Heart right ventricle (tissue), 16 donors: ENCODE results near the gene PIK3R4. TPM values are rescaled to one million over a fixed set of nuclear protein-coding genes. Genes with fewer than 3 reads are reported as not detected.

Experiments
- ATAC-seq, 8 donors: fragments of 200-7000 bp; cut with Tn5 transposase; one replicate each; pipeline ENCODE4 v1.9.1; 2020; ENCODE audit warnings: mild to moderate bottlenecking in 8 of 8, moderate library complexity in 8 of 8, moderate number of reproducible peaks in 1 of 8
- DNase-seq, 2 donors: peaks; one replicate each; pipeline ENCODE4 v3.0.0-alpha.2; 2020
- H3K27ac ChIP-seq, 10 donors: fragments of 200-600 bp; sonication (generic) in 2 of 10; one replicate each; pipeline versions ENCODE4 v1.5.0 to v1.8.0; 2020 to 2022; ENCODE audit warnings: mild to moderate bottlenecking in 3 of 10
- H3K27me3 ChIP-seq, 7 donors: fragments of 200-600 bp; one replicate each; pipeline ENCODE4 v1.8.0; 2021 to 2022; ENCODE audit warnings: mild to moderate bottlenecking in 2 of 7
- H3K36me3 ChIP-seq, 9 donors: fragments of 200-600 bp; sonication (generic) in 1 of 9; one replicate each; pipeline versions ENCODE4 v1.5.0 to v1.8.0; 2020 to 2022; ENCODE audit warnings: mild to moderate bottlenecking in 2 of 9
- H3K4me1 ChIP-seq, 9 donors: fragments of 200-600 bp; sonication (generic) in 1 of 9; one replicate each; pipeline versions ENCODE4 v1.5.0 to v1.8.0; 2020 to 2022; ENCODE audit warnings: mild to moderate bottlenecking in 4 of 9
- H3K4me3 ChIP-seq, 10 donors: fragments of 200-600 bp; sonication (generic) in 2 of 10; one replicate each; pipeline versions ENCODE4 v1.5.0 to v1.8.0; 2020 to 2022; ENCODE audit warnings: mild to moderate bottlenecking in 7 of 10, moderate library complexity in 2 of 10
- H3K9me3 ChIP-seq, 11 donors: fragments of 200-600 bp in 10 of 11; sonication (generic) in 2 of 11; one replicate each; pipeline versions ENCODE4 v1.5.0 to v1.8.0; 2013 to 2022; ENCODE audit warnings: mild to moderate bottlenecking in 2 of 11, control low read depth in 1 of 11, moderate library complexity in 1 of 11
- WGBS, 2 donors: extraction: QIAGEN DNeasy Blood & Tissue Kit; methylation state at CpG; one replicate each; pipeline ENCODE4 v1.1.7; 2013; ENCODE audit warnings: inconsistent platforms in 1 of 2; 5-methylcytosine and 5-hydroxymethylcytosine counted together
- intact Hi-C, 10 donors: fragments of 100-400 bp; cut with DNase I; formaldehyde crosslinking; loops; one replicate each; pipeline versions ENCODE4 v1.11.1 to v1.14.2; 2022
- polyA plus RNA-seq, 2 donors: library from polyadenylated mRNA; stranded (reverse); fragments of 200-250 nt; gene quantifications; one replicate each; pipeline ENCODE4 v1.2.3, GENCODE V29; 2013
- total RNA-seq, 10 donors: library from RNA; stranded (reverse); fragmentation: NEBNext Ultra II Directional in 3 of 10; extraction: Animal tissue kit (Norgen Biotek cat#: 25700) in 3 of 10; gene quantifications; one replicate each; pipeline versions ENCODE4 v1.2.1 to v1.2.4, GENCODE V29; 2021 to 2023
- TF ChIP-seq, protein P1 (sequence below), 9 donors: fragments of 200-600 bp; sonication (generic) in 2 of 9; IDR thresholded peaks; one replicate each; pipeline versions ENCODE4 v1.5.0 to v1.8.0; 2021 to 2022; ENCODE audit warnings: antibody characterized with exemption in 9 of 9, mild to moderate bottlenecking in 5 of 9, moderate library complexity in 1 of 9
- donor health status: Arrhythmogenic right ventricular cardiomyopathy.
- donor health status: ischemic (EF 13 %, LVEDD 7.1; RV severe dilation, severe dysfunction).
- donor health status: healthy with polysubstance abuse.
- donor health status: DM: no; HTN: yes; CAD: no.
- donor health status: DM: no; HTN: no; CAD: no.
- donor health status: ischemic (EF 25% LVEDD 6.9; RV normal size, moderate dysfunction).
- donor health status: ischemic (EF 25% LVEDD 5.7; RV mildly dilated, moderate dysfunction).
- donor health status: healthy.
- donor health status: DM: yes; HTN: yes; CAD: no.
- donor health status: Ischemic cardiomyopathy.
- donor health status: ischemic (EF 35%, LVEDD 5.7; RV mildly dilated, moderate dysfunction).
- donor health status: nonischemic (EF 11% LVEDD 7.7; RV severe dilation, severe dysfunction).
- donor health status: DM: yes; HTN: yes; CAD: no.
- donor health status: PGD.
- donor health status: ischemic (EF 29% LVEDD 5.4; RV normal size, mild dysfunction).
- donor health status: nonischemic (EF 23%, LVEDD 6.1; RV moderate dilation, normal function).

PIK3R4 gene
- total and polyA plus RNA-seq, 12 donors, result 12.3 to 22.3 (median 17.1) TPM

DNA sequence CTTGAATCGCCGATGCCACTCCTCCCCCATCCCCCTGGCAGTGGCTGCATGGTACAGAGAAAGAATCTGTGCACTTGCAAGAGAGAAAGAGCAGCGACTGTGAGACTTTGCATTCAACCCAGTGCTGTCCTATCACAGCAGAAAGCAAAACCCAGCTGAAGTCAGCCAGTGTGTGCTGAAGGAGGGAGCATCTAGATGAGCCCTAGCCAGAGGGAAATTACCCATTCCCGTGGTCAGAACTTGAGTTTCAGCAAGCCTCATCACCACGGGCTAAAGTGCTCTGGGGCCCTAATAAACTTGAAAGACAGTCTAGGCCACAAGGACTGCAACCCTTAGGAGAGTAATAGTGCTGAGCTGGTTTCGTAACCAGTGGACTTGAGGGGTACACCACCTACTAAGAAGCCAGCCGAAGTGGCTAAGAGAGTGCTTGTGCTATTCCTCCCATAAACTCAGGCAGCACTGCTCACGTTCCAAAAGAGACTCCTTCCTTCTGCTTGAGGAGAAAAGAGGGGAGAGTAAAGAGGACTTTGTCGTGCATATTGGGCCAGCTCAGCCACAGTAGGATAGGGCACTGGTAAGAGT lies 15.2 kb upstream of the PIK3R4 start:
- intact Hi-C loops, result loop anchor here in 6 of 10 donors (2.0 to 5.0 kb wide), 3 partner anchors 75 to 131 kb away; partner anchors contain the start of gene ATP2C1 (in 2 of the 6)
- TF ChIP-seq, protein P1, sequence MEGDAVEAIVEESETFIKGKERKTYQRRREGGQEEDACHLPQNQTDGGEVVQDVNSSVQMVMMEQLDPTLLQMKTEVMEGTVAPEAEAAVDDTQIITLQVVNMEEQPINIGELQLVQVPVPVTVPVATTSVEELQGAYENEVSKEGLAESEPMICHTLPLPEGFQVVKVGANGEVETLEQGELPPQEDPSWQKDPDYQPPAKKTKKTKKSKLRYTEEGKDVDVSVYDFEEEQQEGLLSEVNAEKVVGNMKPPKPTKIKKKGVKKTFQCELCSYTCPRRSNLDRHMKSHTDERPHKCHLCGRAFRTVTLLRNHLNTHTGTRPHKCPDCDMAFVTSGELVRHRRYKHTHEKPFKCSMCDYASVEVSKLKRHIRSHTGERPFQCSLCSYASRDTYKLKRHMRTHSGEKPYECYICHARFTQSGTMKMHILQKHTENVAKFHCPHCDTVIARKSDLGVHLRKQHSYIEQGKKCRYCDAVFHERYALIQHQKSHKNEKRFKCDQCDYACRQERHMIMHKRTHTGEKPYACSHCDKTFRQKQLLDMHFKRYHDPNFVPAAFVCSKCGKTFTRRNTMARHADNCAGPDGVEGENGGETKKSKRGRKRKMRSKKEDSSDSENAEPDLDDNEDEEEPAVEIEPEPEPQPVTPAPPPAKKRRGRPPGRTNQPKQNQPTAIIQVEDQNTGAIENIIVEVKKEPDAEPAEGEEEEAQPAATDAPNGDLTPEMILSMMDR (IDR thresholded peaks at IDR 0.05), result no peak
- WGBS, 2 donors, result 84% methylated on average over 9 of the region's 9 CpGs
- peaks cover 0 to 10% (median 0%) of the 10 kb centered on the region in 9 donors for H3K4me1 ChIP-seq
- DNase-seq (no peak), ATAC-seq (no peak)
- no peaks in the 10 kb centered on the region for H3K27me3 ChIP-seq
- H3K27ac ChIP-seq, result no peak overlapping the region
- H3K4me3 ChIP-seq, result no peak overlapping the region
- no peaks in the 10 kb centered on the region for H3K36me3 ChIP-seq
- H3K9me3 ChIP-seq, result no peaks in the 10 kb centered on the region

DNA sequence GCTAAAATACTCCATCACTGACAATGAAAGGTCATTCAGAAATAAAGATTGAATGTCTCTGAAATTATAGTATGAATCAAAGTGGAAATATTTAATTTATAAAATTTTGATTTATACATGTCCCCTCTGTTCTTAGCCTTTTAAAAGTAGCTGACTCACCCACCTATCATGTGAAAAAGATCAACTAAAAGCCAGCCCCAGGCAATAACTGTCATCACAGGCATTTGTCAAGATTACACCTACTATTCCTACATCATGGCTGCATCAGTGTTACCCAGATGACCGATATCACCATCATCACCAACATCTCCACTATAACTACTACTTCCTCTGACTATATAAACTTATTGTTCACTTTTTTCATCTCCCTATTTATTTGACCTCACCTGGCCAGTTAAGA lies 14.3 kb upstream of the PIK3R4 start:
- ATAC-seq, result no peak
- intact Hi-C loops, result loop anchor here in 5 of 10 donors (2.0 to 5.0 kb wide), 3 partner anchors 76 to 132 kb away; partner anchors contain the start of gene ATP2C1 (in 2 of the 5)
- 77 to 83% methylated on average over 1 of the region's 1 CpG for WGBS, 2 donors
- no peak for DNase-seq
- H3K4me1 ChIP-seq, result peaks cover 0 to 10% (median 0%) of the 10 kb centered on the region in 9 donors
- no peak overlapping the region for H3K27ac ChIP-seq
- H3K9me3 ChIP-seq, result no peaks in the 10 kb centered on the region
- TF ChIP-seq, protein P1 (IDR thresholded peaks at IDR 0.05), result no peak
- no peaks in the 10 kb centered on the region for H3K27me3 ChIP-seq
- H3K4me3 ChIP-seq, result no peak overlapping the region
- no peaks in the 10 kb centered on the region for H3K36me3 ChIP-seq

DNA sequence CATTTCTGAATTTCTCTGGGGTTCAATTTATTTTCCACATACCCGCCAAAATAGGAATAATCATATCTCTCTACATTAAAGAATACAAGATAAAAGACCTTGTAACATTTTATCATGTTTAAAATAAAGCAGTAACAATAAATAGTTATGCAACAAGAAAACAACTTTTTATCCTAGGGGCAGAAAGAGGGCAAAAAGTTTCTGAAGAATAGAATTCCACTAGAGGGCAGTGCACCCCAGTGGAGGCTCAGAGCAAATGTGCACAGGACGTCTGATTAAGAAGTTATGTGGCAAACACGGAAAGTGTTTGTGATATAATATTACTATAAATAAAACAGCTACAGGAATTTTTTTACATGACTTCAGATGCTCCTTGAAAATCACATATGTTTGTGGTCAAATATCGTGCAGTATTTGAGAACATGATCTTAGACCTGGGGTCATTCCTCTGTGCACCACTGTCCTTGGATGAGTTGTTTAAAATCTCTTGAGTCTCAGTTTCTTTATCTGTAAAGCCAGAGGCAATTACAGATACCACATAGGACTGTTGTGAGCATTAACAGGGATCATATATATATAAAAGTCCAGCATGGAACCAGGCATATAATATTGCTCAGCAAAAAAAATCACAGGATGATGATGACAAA lies 13.2 kb upstream of the PIK3R4 start:
- TF ChIP-seq, protein P1 (IDR thresholded peaks at IDR 0.05), result peak; percentile 65 to 90 (median 85)
- peak; percentile 44 to 89 (median 74) for ATAC-seq
- Histone ChIP-seq H3K9me3 (no peaks in the 10 kb centered on the region), H3K27me3 (no peaks in the 10 kb centered on the region), H3K4me3 (peak overlapping the region in 1 of 10 donors; percentile 20), H3K27ac (peak overlapping the region in 2 of 10 donors; percentile 12 to 42), H3K4me1 (peaks cover 0 to 10% (median 0%) of the 10 kb centered on the region in 9 donors), H3K36me3 (no peaks in the 10 kb centered on the region)
- intact Hi-C loops, result loop anchor here in 9 of 10 donors (1.0 to 10.0 kb wide), 6 partner anchors 77 to 265 kb away; partner anchors contain the start of genes ATP2C1 (in 3 of the 9), ASTE1 (in 2 of the 9) and NEK11 (in 2 of the 9)
- DNase-seq, result peak in 1 of 2 donors; percentile 54
- 1% methylated on average over 4 of the region's 4 CpGs for WGBS, 2 donors

DNA sequence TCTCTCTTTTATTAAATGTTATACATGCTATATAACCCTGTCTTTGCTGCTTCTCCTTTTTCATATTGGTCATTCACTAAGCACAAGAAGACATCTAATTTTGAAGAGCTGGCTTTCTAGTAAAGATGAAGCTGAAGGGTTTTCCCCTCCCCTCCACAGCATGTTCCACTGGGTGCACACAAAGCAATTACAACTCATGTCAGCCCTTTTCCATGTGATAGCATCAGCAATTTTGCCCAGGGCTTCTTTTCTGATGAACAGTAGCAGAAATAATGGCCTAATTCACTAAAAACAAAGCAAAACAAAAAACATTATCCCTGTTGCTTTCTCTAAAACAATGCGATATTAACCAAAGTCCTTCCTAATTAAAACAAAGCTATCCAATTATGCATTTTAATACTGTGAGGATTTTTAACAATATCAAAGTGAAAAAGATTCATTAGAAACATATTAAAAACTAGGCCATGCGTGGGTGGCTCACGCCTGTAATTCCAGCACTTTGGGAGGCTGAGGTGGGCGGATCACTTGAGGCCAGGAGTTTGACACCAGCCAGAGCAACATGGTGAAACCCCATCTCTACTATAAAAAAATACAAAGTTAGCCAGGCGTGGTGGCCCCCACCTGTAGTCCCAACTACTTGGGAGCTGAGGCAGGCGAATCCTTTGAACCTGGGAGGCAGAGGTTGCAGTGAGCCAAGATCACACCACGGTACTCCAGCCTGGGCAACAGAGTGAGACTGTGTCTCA lies 12.2 kb upstream of the PIK3R4 start:
- H3K4me3 ChIP-seq, result no peak overlapping the region
- peaks cover 0 to 10% (median 0%) of the 10 kb centered on the region in 9 donors for H3K4me1 ChIP-seq
- WGBS, 2 donors, result 83 to 84% methylated on average over 7 of the region's 7 CpGs
- DNase-seq (no peak), ATAC-seq (no peak)
- no peaks in the 10 kb centered on the region for H3K27me3 ChIP-seq
- H3K9me3 ChIP-seq, result no peaks in the 10 kb centered on the region
- H3K27ac ChIP-seq, result no peak overlapping the region
- no peaks in the 10 kb centered on the region for H3K36me3 ChIP-seq
- TF ChIP-seq, protein P1 (IDR thresholded peaks at IDR 0.05), result no peak
- intact Hi-C loops, result loop anchor here in 6 of 10 donors (1.0 to 10.0 kb wide), 5 partner anchors 134 to 266 kb away; partner anchors contain the start of genes ASTE1 (in 2 of the 6), NEK11 (in 2 of the 6) and ATP2C1 (in 1 of the 6)
